Thyroid gland (tissue), 4 donors: ENCODE measurements around the gene ASPDH. TPM values are rescaled to one million over a fixed set of nuclear protein-coding genes. Genes with fewer than 3 reads are reported as not detected.

ENCODE experiments used
- DNase-seq, 2 donors: peaks; one replicate each; pipeline ENCODE4 v3.0.0-alpha.2; 2019
- H3K27ac ChIP-seq, 3 donors: fragments of 200-600 bp; sonication (generic); 1 replicate in 2 of 3; 2 replicates in 1 of 3; pipeline ENCODE4 v1.5.1; 2016 to 2019; ENCODE audit warnings: mild to moderate bottlenecking in 1 of 3, moderate library complexity in 1 of 3
- H3K27me3 ChIP-seq: fragments of 200-600 bp; sonication (generic); one replicate; pipeline ENCODE4 v1.5.1; 2019
- H3K36me3 ChIP-seq, 2 donors: fragments of 200-600 bp; sonication (generic); one replicate each; pipeline ENCODE4 v1.5.1; 2016 to 2019
- H3K4me1 ChIP-seq, 2 donors: fragments of 200-600 bp; sonication (generic); one replicate each; pipeline ENCODE4 v1.5.1; 2017 to 2019
- H3K4me3 ChIP-seq, 3 donors: fragments of 200-600 bp; sonication (generic); replicated peaks in 1 of 3; 1 replicate in 2 of 3; 2 replicates in 1 of 3; pipeline ENCODE4 v1.5.1; 2016; ENCODE audit warnings: mild to moderate bottlenecking in 1 of 3
- H3K9me3 ChIP-seq: fragments of 200-600 bp; sonication (generic); one replicate; pipeline ENCODE4 v1.5.1; 2017
- POLR2A ChIP-seq, 2 donors: fragments of 450-650 bp; IDR thresholded peaks; one replicate each; pipeline ENCODE4 v1.6.1; 2017; ENCODE audit warnings: antibody characterized with exemption in 2 of 2, mild to moderate bottlenecking in 2 of 2, moderate library complexity in 1 of 2
- WGBS, 2 donors: methylation state at CpG; one replicate each; pipeline ENCODE4 v1.1.5; 2017; 5-methylcytosine and 5-hydroxymethylcytosine counted together
- intact Hi-C: fragments of 100-400 bp; cut with DNase I; formaldehyde crosslinking; loops from one replicate; pipeline ENCODE4 v1.15.1; 2023
- total RNA-seq, 4 donors: library from RNA; depleted of rRNA; stranded (reverse); fragments of >200 nt; gene quantifications; one replicate each; pipeline ENCODE4 v1.2.3, GENCODE V29; 2016
- TF ChIP-seq, protein P1 (sequence below), 6 experiments: fragments of 200-600 bp in 3 of 6; fragments of 450-650 bp in 3 of 6; sonication (generic) in 3 of 6; IDR thresholded peaks; one replicate each; pipeline ENCODE4 v1.5.1; 2016 to 2019; ENCODE audit warnings: antibody characterized with exemption in 6 of 6, mild to moderate bottlenecking in 2 of 6, inconsistent platforms in 1 of 6, moderate library complexity in 1 of 6

ASPDH gene
- total RNA-seq, 4 donors from 2014 or later, result not detected

DNA sequence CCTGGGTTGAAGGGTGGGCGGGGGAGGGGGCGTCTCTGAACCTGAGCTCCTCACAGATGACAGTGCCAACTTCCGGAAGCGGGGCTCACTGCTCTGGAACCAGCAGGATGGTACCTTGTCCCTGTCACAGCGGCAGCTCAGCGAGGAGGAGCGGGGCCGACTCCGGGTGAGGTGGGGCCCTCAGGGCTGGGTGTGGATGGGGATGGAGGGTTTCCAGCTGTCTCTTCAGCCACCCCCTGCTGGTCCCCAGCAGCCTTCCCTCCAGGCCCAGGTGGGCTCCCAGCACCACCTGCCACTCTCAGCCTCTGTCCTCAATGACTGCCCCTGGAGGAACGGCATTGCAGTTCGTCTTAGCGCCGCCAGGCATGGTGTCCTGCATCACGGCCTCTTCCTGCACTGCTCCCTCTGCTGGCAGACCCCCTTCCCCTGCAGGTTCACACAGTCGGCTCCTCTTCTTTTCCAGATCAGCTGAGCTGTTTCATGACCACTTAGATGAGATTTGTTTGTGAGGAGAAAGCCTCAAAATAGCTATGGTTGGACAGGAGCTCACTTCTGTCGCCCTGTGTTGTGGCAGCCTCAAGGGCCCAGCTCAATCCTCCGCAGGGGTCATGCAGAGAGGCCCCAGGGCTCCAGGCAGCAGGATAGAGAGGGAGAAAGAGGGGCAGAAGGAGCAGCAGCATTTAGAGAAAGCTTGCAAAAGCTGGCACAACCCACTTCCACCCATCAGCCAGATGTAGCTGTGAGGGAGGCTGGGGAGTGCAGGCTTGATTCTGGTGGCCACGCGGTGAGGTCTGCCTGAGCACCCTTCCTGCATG lies 34.6 kb downstream of the ASPDH start:
- TF ChIP-seq, protein P1, sequence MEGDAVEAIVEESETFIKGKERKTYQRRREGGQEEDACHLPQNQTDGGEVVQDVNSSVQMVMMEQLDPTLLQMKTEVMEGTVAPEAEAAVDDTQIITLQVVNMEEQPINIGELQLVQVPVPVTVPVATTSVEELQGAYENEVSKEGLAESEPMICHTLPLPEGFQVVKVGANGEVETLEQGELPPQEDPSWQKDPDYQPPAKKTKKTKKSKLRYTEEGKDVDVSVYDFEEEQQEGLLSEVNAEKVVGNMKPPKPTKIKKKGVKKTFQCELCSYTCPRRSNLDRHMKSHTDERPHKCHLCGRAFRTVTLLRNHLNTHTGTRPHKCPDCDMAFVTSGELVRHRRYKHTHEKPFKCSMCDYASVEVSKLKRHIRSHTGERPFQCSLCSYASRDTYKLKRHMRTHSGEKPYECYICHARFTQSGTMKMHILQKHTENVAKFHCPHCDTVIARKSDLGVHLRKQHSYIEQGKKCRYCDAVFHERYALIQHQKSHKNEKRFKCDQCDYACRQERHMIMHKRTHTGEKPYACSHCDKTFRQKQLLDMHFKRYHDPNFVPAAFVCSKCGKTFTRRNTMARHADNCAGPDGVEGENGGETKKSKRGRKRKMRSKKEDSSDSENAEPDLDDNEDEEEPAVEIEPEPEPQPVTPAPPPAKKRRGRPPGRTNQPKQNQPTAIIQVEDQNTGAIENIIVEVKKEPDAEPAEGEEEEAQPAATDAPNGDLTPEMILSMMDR (IDR thresholded peaks at IDR 0.05), result no peak
- no peak for TF ChIP-seq POLR2A (IDR thresholded peaks at IDR 0.05)
- Histone ChIP-seq H3K27ac (no peak overlapping the region), H3K36me3 (peaks cover 41 to 54% of the 10 kb centered on the region in 2 donors), H3K9me3 (no peaks in the 10 kb centered on the region), H3K27me3 (no peaks in the 10 kb centered on the region), H3K4me1 (peaks cover 10 to 17% of the 10 kb centered on the region in 2 donors), H3K4me3 (no peak overlapping the region)
- no peak for DNase-seq
- intact Hi-C loops, result loop anchor here (5.0 kb wide), 1 partner anchor 33 kb away; the partner anchor contains the start of genes ASPDH and JOSD2
- 83 to 87% methylated on average over 17 of the region's 19 CpGs for WGBS, 2 donors

DNA sequence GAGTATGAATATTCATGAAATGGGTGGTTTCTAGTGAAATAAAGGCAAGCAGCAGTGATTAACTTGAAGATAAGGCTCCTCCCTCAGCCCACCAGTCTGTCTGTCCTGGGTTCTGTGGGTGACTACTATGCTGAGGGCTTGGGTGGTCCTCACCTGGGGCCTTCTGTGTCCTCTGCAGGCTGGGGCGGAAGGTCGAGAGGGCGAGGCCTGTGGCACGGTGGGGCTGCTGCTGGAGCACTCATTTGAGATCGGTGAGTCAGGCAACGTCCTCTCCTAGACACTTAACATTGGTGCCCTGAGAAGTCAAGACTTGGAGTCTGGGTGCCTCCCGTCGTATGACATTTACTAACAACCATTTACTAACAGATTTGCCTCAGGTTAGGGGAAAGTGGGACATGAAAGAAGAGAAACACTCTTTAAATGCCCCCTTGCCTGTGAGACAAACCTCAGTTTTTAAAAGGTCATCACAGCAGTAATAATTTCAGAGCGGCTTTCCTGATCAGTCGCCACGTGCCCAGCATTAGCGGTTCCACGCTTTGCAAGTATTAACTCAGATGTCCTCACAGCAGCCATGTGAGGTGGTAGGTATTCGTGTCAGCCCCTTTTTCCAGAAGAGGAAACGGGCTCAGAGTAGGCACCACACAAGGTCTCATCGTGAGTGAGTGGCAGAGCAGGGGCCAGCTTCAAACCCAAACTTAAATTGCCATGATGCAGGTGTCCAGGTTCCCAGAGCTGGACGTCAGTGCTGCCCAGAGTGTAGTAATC lies 35.8 kb downstream of the ASPDH start:
- no peak overlapping the region for H3K4me3 ChIP-seq
- H3K27me3 ChIP-seq, result no peaks in the 10 kb centered on the region
- no peaks in the 10 kb centered on the region for H3K9me3 ChIP-seq
- 94 to 95% methylated on average over 16 to 17 of the region's 17 CpGs for WGBS, 2 donors
- TF ChIP-seq, protein P1 (IDR thresholded peaks at IDR 0.05), result no peak
- peaks cover 39 to 48% of the 10 kb centered on the region in 2 donors for H3K36me3 ChIP-seq
- intact Hi-C loops, result loop anchor here (5.0 kb wide), 1 partner anchor 34 kb away; the partner anchor contains the start of genes ASPDH and JOSD2
- DNase-seq, result no peak
- peaks cover 10 to 17% of the 10 kb centered on the region in 2 donors for H3K4me1 ChIP-seq
- no peak overlapping the region for H3K27ac ChIP-seq

DNA sequence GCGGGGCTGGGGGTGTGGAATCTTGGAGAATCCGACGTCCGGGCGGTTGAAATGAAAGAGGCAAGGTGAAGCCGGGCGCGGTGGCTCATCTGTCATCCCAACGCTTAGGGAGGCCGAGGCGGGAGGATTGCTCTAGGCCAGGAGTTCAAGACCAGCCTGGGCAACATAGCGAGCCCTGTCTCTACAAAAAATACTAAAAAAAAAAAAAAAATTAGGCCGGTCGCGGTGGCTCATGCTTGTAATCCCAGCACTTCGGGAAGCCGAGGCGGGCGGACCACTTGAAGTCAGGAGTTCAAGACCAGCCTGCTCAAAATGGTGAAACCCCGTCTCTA lies 36.8 kb downstream of the ASPDH start:
- H3K36me3 ChIP-seq, result peaks cover 30 to 38% of the 10 kb centered on the region in 2 donors
- WGBS, 2 donors, result 19 to 26% methylated on average over 20 of the region's 20 CpGs
- H3K4me3 ChIP-seq, result peak overlapping the region; percentile 60 to 92 (median 81)
- H3K9me3 ChIP-seq, result no peaks in the 10 kb centered on the region
- TF ChIP-seq, protein P1 (IDR thresholded peaks at IDR 0.05), result no peak
- no peak for TF ChIP-seq POLR2A (IDR thresholded peaks at IDR 0.05)
- peak overlapping the region in 1 of 3 donors; percentile 75 for H3K27ac ChIP-seq
- H3K4me1 ChIP-seq, result peaks cover 10 to 17% of the 10 kb centered on the region in 2 donors
- H3K27me3 ChIP-seq, result no peaks in the 10 kb centered on the region
- intact Hi-C loops, result loop anchor here (5.0 kb wide), 1 partner anchor 35 kb away; the partner anchor contains the start of genes ASPDH and JOSD2
- DNase-seq, result no peak

DNA sequence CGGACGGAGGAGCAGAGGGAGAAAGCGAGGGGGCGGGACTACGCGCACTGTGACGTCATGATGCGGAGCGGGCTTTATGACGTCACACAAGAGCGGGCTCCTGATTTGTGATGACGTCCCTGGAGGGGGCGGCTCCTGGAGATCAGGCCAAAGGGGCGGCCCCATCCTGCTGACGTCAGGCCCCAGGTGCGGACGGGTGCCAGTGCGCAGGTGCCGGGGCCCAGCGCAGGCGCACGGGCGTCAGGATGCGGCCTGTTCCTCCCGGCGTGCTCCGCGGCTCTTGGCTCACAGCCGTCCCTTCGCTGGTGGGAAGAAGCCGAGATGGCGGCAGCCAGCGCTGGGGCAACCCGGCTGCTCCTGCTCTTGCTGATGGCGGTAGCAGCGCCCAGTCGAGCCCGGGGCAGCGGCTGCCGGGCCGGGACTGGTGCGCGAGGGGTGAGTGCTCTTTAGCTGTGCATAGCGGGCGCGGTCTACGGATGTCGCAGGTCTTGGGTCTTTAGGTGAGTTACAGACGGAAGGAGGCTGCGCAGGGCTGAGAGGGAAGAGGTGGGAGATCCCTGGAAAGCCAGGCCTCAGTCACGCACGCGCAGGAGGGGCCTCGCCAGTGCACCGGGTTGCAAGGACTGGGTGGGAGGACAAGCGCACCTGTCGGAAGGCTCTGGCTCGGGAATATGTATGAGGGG lies 37.3 kb downstream of the ASPDH start, which contains the start of the genes EMC10 and GARIN5A:
EMC10 (plus strand) TSS at position 284 of the 683 bp plus-strand sequence; CDS start at position 322, 38 bp downstream.
GARIN5A (minus strand) TSS at position 625 of the 683 bp plus-strand sequence; CDS start at position 165, 460 bp downstream.
- 0 to 5% methylated on average over 24 to 35 of the region's 58 CpGs for WGBS, 2 donors
- H3K27me3 ChIP-seq, result no peaks in the 10 kb centered on the region
- intact Hi-C loops, result loop anchor here (5.0 kb wide), 1 partner anchor 36 kb away; the partner anchor contains the start of genes ASPDH and JOSD2
- peaks cover 10 to 17% of the 10 kb centered on the region in 2 donors for H3K4me1 ChIP-seq
- peak; percentile 49 to 82 for TF ChIP-seq POLR2A (IDR thresholded peaks at IDR 0.05)
- TF ChIP-seq, protein P1 (IDR thresholded peaks at IDR 0.05), result peak in 1 of 6 experiments; percentile 42
- DNase-seq, result peak; percentile 92 to 94
- H3K27ac ChIP-seq, result peak within 1 kb of the TSS; percentile 11 to 75 (median 44)
- H3K36me3 ChIP-seq, result peaks cover 27 to 33% of the 10 kb centered on the region in 2 donors
- H3K9me3 ChIP-seq, result no peaks in the 10 kb centered on the region
- H3K4me3 ChIP-seq, result peak within 1 kb of the TSS; percentile 60 to 92 (median 81)
